Chondrocyte (in vitro differentiated cells): ENCODE measurements around the gene PSMD14. TPM values are rescaled to one million over a fixed set of nuclear protein-coding genes. Genes with fewer than 3 reads are reported as not detected.

Experiments used
- DNase-seq: peaks from one replicate; pipeline ENCODE4 v3.0.0; 2021; ENCODE audit warnings: mixed read lengths, low spot score
- H3K27ac Mint-ChIP-seq: one replicate; pipeline ENCODE4 v1.8.0; 2021; ENCODE audit warnings: mild to moderate bottlenecking, moderate library complexity, mixed read lengths; ENCODE audit not compliant: unreplicated experiment
- H3K27me3 Mint-ChIP-seq: 2 replicates; pipeline ENCODE4 v1.8.0; 2021; ENCODE audit warnings: low read depth, mixed read lengths
- H3K36me3 Mint-ChIP-seq: 2 replicates; pipeline ENCODE4 v1.8.0; 2021; ENCODE audit warnings: low read depth, mixed read lengths
- H3K4me1 Mint-ChIP-seq: 2 replicates; pipeline ENCODE4 v1.8.0; 2021; ENCODE audit warnings: low read depth, mild to moderate bottlenecking, mixed read lengths
- H3K4me3 Mint-ChIP-seq: one replicate; pipeline ENCODE4 v1.8.0; 2021; ENCODE audit warnings: mild to moderate bottlenecking, moderate library complexity, mixed read lengths; ENCODE audit not compliant: unreplicated experiment
- H3K9me3 Mint-ChIP-seq: 2 replicates; pipeline ENCODE4 v1.8.0; 2021; ENCODE audit warnings: low read depth, mixed read lengths
- CTCF ChIP-seq: fragments of 200-600 bp; sonication (generic); IDR thresholded peaks from 2 replicates; pipeline ENCODE4 v1.5.0; 2021; ENCODE audit warnings: antibody characterized with exemption, mild to moderate bottlenecking, moderate library complexity
- total RNA-seq: library from RNA; stranded (reverse); gene quantifications from 3 replicates; pipeline ENCODE4 v1.2.1, GENCODE V29; 2021

Gene PSMD14
- total RNA-seq, 1 donor from 2014 or later, result 48.5 TPM

GRCh38 chr2:161417438-161418274 lies 109.4 kb downstream of the PSMD14 start:
- H3K4me3 Mint-ChIP-seq, result no peak overlapping the region
- no peak for DNase-seq
- peaks cover 9% of the 10 kb centered on the region for H3K36me3 Mint-ChIP-seq
- H3K27me3 Mint-ChIP-seq, result peaks cover 77% of the 10 kb centered on the region
- TF ChIP-seq CTCF, result no peak
- peaks cover 45% of the 10 kb centered on the region for H3K4me1 Mint-ChIP-seq
- H3K9me3 Mint-ChIP-seq, result peaks cover 3% of the 10 kb centered on the region
- H3K27ac Mint-ChIP-seq, result no peak overlapping the region

DNA sequence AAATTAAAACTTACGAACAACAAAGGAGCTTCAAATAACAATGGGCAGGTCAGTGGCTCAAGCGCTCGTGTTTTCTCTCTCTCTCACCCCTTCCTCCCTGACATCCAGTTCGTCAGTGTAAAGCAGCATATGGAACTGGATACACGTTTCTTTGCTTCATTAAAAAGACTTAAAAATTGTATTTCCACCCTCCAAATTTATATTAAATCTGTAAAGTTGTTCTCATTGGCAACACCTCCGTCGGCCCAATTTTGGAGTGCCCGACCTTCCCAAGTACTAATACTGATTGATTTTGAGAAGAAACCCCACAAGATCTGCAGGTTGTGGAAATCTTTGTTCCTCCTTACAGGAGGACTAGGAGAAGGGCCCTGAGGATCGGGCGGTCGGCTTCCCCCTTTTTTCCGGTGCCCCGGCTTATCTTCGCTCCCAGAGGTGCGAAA lies 110.1 kb downstream of the PSMD14 start:
- peaks cover 48% of the 10 kb centered on the region for H3K4me1 Mint-ChIP-seq
- peak overlapping the region; percentile 24 for H3K4me3 Mint-ChIP-seq
- TF ChIP-seq CTCF, result no peak
- H3K9me3 Mint-ChIP-seq, result peaks cover 5% of the 10 kb centered on the region
- no peak for DNase-seq
- H3K27me3 Mint-ChIP-seq, result peaks cover 84% of the 10 kb centered on the region
- peaks cover 12% of the 10 kb centered on the region for H3K36me3 Mint-ChIP-seq
- H3K27ac Mint-ChIP-seq, result no peak overlapping the region

GRCh38 chr2:161418715-161419637 lies 110.8 kb downstream of the PSMD14 start:
- H3K27ac Mint-ChIP-seq, result no peak overlapping the region
- H3K36me3 Mint-ChIP-seq, result peaks cover 12% of the 10 kb centered on the region
- H3K27me3 Mint-ChIP-seq, result peaks cover 81% of the 10 kb centered on the region
- no peak for TF ChIP-seq CTCF
- peaks cover 46% of the 10 kb centered on the region for H3K4me1 Mint-ChIP-seq
- H3K4me3 Mint-ChIP-seq, result peak overlapping the region; percentile 63
- no peak for DNase-seq
- peaks cover 5% of the 10 kb centered on the region for H3K9me3 Mint-ChIP-seq

- Mint-ChIP-seq H3K4me3 (no peak overlapping the region), H3K4me1 (peaks cover 49% of the 10 kb centered on the region)
Observed at GRCh38 chr2:161419638-161420190, 111.5 kb downstream of the PSMD14 start.

More at GRCh38 chr2:161419638-161420190, 111.5 kb downstream of the PSMD14 start:
- Mint-ChIP-seq H3K9me3 (peaks cover 6% of the 10 kb centered on the region), H3K27ac (no peak overlapping the region), H3K27me3 (peaks cover 87% of the 10 kb centered on the region), H3K36me3 (peaks cover 15% of the 10 kb centered on the region)
- TF ChIP-seq CTCF, result no peak
- no peak for DNase-seq
